DND-41 (cell line): ENCODE data around the gene POMGNT2.

Source experiments
- ATAC-seq: fragments of 200-7000 bp; cut with Tn5 transposase; 3 replicates; pipeline ENCODE4 v1.9.1; 2021; ENCODE audit warnings: low read depth; ENCODE audit not compliant: insufficient read depth
- DNase-seq: peaks from one replicate; pipeline ENCODE4 v3.0.0-alpha.2; 2020
- H2AFZ ChIP-seq: 2 replicates; pipeline ENCODE4 v1.6.0; 2012; ENCODE audit warnings: low read depth, low read length
- H3K27ac ChIP-seq: 2 replicates; pipeline ENCODE4 v1.5.1; 2012; ENCODE audit warnings: low read length, inconsistent platforms
- H3K27me3 ChIP-seq: fragments of 200-600 bp; sonication (generic); 2 replicates; pipeline ENCODE4 v1.6.0; 2012; ENCODE audit warnings: low read length, mild to moderate bottlenecking, inconsistent platforms; ENCODE audit not compliant: insufficient read depth, poor library complexity
- H3K36me3 ChIP-seq: 2 replicates; pipeline ENCODE4 v1.5.1; 2012; ENCODE audit warnings: low read length, inconsistent platforms; ENCODE audit not compliant: insufficient read depth
- H3K4me1 ChIP-seq: 2 replicates; pipeline ENCODE4 v1.5.1; 2012; ENCODE audit warnings: mild to moderate bottlenecking, low read length; ENCODE audit not compliant: insufficient read depth
- H3K4me2 ChIP-seq: 2 replicates; pipeline ENCODE4 v1.6.0; 2012; ENCODE audit warnings: mild to moderate bottlenecking, moderate library complexity, low read length, inconsistent platforms; ENCODE audit not compliant: insufficient read depth
- H3K4me3 ChIP-seq, 2 experiments: fragments of 200-600 bp in 1 of 2; shearing (Covaris generic) in 1 of 2; 2 replicates each; pipeline ENCODE4 v1.5.1; 2012 to 2016; ENCODE audit warnings: inconsistent platforms in 2 of 2, low read length in 2 of 2, mild to moderate bottlenecking in 2 of 2, low read depth in 1 of 2, moderate library complexity in 1 of 2
- H3K79me2 ChIP-seq: 2 replicates; pipeline ENCODE4 v1.6.0; 2012; ENCODE audit warnings: low read length, inconsistent platforms; ENCODE audit not compliant: insufficient read depth
- H3K9ac ChIP-seq: 2 replicates; pipeline ENCODE4 v1.6.0; 2012; ENCODE audit warnings: low read depth, mild to moderate bottlenecking, inconsistent platforms, low read length, moderate library complexity
- H3K9me3 ChIP-seq: 2 replicates; pipeline ENCODE4 v1.5.1; 2012; ENCODE audit warnings: low read length, moderate library complexity, mild to moderate bottlenecking, inconsistent platforms; ENCODE audit not compliant: insufficient read depth, severe bottlenecking
- H4K20me1 ChIP-seq: 2 replicates; pipeline ENCODE4 v1.6.0; 2012; ENCODE audit warnings: low read length; ENCODE audit not compliant: insufficient read depth
- EZH2 ChIP-seq: IDR thresholded peaks from 3 replicates; pipeline ENCODE4 v1.6.1; 2012; ENCODE audit warnings: borderline replicate concordance, low read depth, mild to moderate bottlenecking, moderate library complexity, low read length, inconsistent platforms; ENCODE audit not compliant: severe bottlenecking
- TF ChIP-seq, protein P1 (sequence below): IDR thresholded peaks from 2 replicates; pipeline ENCODE4 v1.5.1; 2012; ENCODE audit warnings: borderline replicate concordance, low read length, moderate library complexity, mild to moderate bottlenecking; ENCODE audit not compliant: poor library complexity, severe bottlenecking; ENCODE audit errors: extremely low read depth

POMGNT2 gene

DNA sequence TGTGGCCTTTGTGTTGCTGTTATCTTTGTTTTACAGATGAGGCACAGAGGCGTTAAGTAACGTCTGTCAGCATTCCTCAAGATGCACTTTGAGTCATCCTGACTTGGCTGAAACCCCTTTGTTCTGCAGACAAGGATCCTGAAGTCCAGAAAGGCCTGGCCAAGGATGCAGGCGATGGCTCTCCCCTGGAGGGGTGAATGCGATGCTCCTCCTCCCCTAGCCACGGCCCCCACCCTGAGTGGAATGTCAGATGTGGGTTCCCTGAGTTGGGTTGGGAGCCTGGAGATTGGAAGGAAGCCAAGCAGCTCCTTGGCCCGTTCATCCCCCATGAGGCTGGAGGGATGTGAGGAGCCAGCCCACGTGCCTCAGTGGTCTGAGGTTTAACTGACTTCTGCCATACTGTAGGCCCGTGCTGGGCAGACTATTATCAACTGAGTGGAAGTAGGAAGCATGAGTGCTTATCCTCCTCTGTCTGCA is 43.3 kb downstream of the POMGNT2 start:
- no peaks in the 10 kb centered on the region for H3K36me3 ChIP-seq
- H3K9me3 ChIP-seq: no peaks in the 10 kb centered on the region
- H3K4me3 ChIP-seq: no peak overlapping the region
- H3K27me3 ChIP-seq: no peaks in the 10 kb centered on the region
- no peak overlapping the region for H2AFZ ChIP-seq
- DNase-seq: peak; percentile 24
- H3K79me2 ChIP-seq: no peaks in the 10 kb centered on the region
- TF ChIP-seq, protein P1, sequence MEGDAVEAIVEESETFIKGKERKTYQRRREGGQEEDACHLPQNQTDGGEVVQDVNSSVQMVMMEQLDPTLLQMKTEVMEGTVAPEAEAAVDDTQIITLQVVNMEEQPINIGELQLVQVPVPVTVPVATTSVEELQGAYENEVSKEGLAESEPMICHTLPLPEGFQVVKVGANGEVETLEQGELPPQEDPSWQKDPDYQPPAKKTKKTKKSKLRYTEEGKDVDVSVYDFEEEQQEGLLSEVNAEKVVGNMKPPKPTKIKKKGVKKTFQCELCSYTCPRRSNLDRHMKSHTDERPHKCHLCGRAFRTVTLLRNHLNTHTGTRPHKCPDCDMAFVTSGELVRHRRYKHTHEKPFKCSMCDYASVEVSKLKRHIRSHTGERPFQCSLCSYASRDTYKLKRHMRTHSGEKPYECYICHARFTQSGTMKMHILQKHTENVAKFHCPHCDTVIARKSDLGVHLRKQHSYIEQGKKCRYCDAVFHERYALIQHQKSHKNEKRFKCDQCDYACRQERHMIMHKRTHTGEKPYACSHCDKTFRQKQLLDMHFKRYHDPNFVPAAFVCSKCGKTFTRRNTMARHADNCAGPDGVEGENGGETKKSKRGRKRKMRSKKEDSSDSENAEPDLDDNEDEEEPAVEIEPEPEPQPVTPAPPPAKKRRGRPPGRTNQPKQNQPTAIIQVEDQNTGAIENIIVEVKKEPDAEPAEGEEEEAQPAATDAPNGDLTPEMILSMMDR: no peak
- no peak for TF ChIP-seq EZH2
- peaks cover 14% of the 10 kb centered on the region for H3K4me1 ChIP-seq
- H3K27ac ChIP-seq: no peak overlapping the region; the same call in 1 of the 2 replicates
- H3K4me2 ChIP-seq: no peak overlapping the region
- H3K9ac ChIP-seq: no peak overlapping the region
- peak; percentile 63; the same call in 2 of the 3 replicates for ATAC-seq
- H4K20me1 ChIP-seq: no peaks in the 10 kb centered on the region

GRCh38 chr3:43062040-43062563 is 43.8 kb downstream of the POMGNT2 start:
- H3K4me2 ChIP-seq: no peak overlapping the region

DNA sequence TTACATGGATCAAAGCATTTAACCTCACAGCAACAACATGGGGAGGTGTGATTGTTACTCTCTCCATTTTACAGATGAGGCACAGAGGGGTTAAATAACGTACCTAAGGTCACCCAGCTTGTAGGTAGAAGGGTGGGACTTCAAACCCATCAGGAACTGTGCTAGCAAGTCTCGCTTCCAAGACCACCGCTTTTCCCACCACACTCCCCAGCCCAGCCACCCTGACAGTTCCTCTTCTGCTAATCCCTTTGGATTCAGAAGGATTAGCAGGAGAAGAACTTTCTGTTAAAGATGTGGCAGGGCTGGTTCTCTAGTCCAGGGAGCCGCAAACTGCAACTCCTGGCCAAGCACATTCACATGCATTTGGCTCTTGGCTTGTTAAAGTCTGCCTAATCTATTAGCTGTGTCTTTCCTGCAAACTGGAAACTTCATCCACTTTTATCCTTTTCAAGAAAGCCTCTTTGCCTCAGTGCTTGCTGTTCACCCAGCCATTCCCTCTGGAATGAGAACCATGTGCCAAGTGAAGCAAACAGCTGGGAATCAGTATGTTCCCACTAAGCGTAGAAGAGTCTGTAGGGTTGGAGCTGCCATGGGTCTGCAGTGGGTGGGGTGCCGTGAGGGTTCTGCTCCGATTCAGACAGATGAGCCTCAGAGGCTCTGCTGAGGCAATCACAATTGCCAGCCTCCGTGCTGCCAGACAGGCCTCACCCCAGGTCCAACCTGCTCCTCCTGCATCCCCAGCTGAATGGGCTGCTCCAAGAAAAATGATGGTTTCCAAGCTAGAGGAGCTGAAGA is 44.6 kb downstream of the POMGNT2 start:
- H3K4me3 ChIP-seq: no peak overlapping the region
- peaks cover 14% of the 10 kb centered on the region for H3K4me1 ChIP-seq
- no peak overlapping the region for H3K9ac ChIP-seq
- no peak overlapping the region for H3K27ac ChIP-seq
- no peaks in the 10 kb centered on the region for H3K79me2 ChIP-seq
- H4K20me1 ChIP-seq: no peaks in the 10 kb centered on the region
- DNase-seq (no peak), ATAC-seq (no peak)
- no peaks in the 10 kb centered on the region for H3K27me3 ChIP-seq
- TF ChIP-seq, protein P1: no peak
- TF ChIP-seq EZH2: no peak
- H3K9me3 ChIP-seq: no peaks in the 10 kb centered on the region
- H3K36me3 ChIP-seq: no peaks in the 10 kb centered on the region
- no peak overlapping the region for H2AFZ ChIP-seq
- H3K4me2 ChIP-seq: no peak overlapping the region

More at GRCh38 chr3:43062040-43062563, 43.8 kb downstream of the POMGNT2 start:
- DNase-seq: no peak
- H3K4me1 ChIP-seq: peaks cover 14% of the 10 kb centered on the region
- no peaks in the 10 kb centered on the region for H3K9me3 ChIP-seq
- no peaks in the 10 kb centered on the region for H3K36me3 ChIP-seq
- no peak overlapping the region for H3K4me3 ChIP-seq
- no peaks in the 10 kb centered on the region for H4K20me1 ChIP-seq
- H3K79me2 ChIP-seq: no peaks in the 10 kb centered on the region
- H3K9ac ChIP-seq: no peak overlapping the region
- TF ChIP-seq EZH2: no peak
- H3K27me3 ChIP-seq: no peaks in the 10 kb centered on the region
- no peak for ATAC-seq
- no peak overlapping the region for H3K27ac ChIP-seq
- no peak overlapping the region for H2AFZ ChIP-seq

DNA sequence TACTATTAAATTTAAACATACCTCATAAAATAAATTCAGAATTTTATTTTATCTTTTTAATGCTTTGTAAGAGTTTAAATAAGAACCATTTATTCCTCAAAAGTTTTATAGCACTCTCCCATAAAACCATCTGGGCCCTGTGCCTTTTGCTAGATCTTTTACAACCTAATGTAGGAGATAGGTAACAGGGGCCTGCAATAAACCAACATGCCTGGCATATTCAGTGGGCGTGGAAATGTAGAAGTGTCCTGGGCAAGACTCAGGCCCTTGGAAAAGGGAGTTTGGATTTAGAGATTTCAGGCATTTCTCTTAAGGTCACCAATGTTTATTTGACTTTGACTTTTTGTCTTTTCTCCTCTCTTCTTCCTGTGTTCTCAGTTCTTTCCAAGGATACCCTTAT is 46.4 kb downstream of the POMGNT2 start:
- no peak overlapping the region for H3K4me3 ChIP-seq
- H3K4me2 ChIP-seq: no peak overlapping the region
- no peak overlapping the region for H3K27ac ChIP-seq
- no peak overlapping the region for H3K9ac ChIP-seq
- H4K20me1 ChIP-seq: no peaks in the 10 kb centered on the region
- H3K9me3 ChIP-seq: no peaks in the 10 kb centered on the region
- H3K79me2 ChIP-seq: no peaks in the 10 kb centered on the region
- H2AFZ ChIP-seq: no peak overlapping the region
- H3K4me1 ChIP-seq: peaks cover 14% of the 10 kb centered on the region
- TF ChIP-seq, protein P1: no peak
- TF ChIP-seq EZH2: no peak
- DNase-seq (no peak), ATAC-seq (no peak)
- H3K36me3 ChIP-seq: no peaks in the 10 kb centered on the region
- no peaks in the 10 kb centered on the region for H3K27me3 ChIP-seq
